ENCODE data around the gene CSNK2A2. TPM values are rescaled to one million over a fixed set of nuclear protein-coding genes. Genes with fewer than 3 reads are reported as not detected.

The CSNK2A2 gene
- total and polyA plus RNA-seq, 9 of the 15 experiments (the other 6 are each of a cell fraction or from before 2014, with no cell fraction given), result 20.8 to 109 (median 44.7) TPM

GRCh38 chr16:58187665-58188421 is 10.1 kb downstream of the CSNK2A2 start (continued):
- TF ChIP-seq, protein P1, sequence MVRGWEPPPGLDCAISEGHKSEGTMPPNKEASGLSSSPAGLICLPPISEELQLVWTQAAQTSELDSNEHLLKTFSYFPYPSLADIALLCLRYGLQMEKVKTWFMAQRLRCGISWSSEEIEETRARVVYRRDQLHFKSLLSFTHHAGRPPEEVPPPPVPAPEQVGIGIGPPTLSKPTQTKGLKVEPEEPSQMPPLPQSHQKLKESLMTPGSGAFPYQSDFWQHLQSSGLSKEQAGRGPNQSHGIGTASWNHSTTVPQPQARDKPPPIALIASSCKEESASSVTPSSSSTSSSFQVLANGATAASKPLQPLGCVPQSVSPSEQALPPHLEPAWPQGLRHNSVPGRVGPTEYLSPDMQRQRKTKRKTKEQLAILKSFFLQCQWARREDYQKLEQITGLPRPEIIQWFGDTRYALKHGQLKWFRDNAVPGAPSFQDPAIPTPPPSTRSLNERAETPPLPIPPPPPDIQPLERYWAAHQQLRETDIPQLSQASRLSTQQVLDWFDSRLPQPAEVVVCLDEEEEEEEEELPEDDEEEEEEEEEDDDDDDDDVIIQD (CRISPR knock-in tag; IDR thresholded peaks at IDR 0.05), result no peak
- TF ChIP-seq TOE1 (IDR thresholded peaks at IDR 0.05; ENCODE audit: borderline replicate concordance) (no peak), TOE1 (CRISPR knock-in tag; IDR thresholded peaks at IDR 0.05; ENCODE audit: borderline replicate concordance, low read depth) (no peak), ZNF347 (CRISPR knock-in tag; IDR thresholded peaks at IDR 0.05; ENCODE audit: low read depth) (no peak), SMAD1 (IDR thresholded peaks at IDR 0.05; ENCODE audit: low read depth, low read length, partially characterized antibody) (no peak), ZNF561 (CRISPR knock-in tag; conservative IDR thresholded peaks at IDR 0.05) (no peak), BRCA1 (IDR thresholded peaks at IDR 0.05) (no peak), BRCA1 (CRISPR knock-in tag; IDR thresholded peaks at IDR 0.05) (no peak), NRF1 (conservative IDR thresholded peaks at IDR 0.05 in 1 of 2, IDR thresholded peaks at IDR 0.05 in 1 of 2) (no peak), JUNB (CRISPR knock-in tag; conservative IDR thresholded peaks at IDR 0.05) (no peak), SMAD2 (IDR thresholded peaks at IDR 0.05; ENCODE audit: low read depth, low read length) (no peak)

Measured in K562 (cell line).